K562 (cell line): ENCODE data around the gene LHPP. TPM values are rescaled to one million over a fixed set of nuclear protein-coding genes. Genes with fewer than 3 reads are reported as not detected.

Experiments used
- BMI1 ChIP-seq: fragments of 150-350 bp; IDR thresholded peaks from 2 replicates; pipeline ENCODE4 v1.6.1; 2014; ENCODE audit warnings: low read length
- CBFB ChIP-seq: sonication (generic); formaldehyde crosslinking; IDR thresholded peaks from 2 replicates; pipeline ENCODE4 v1.4.0; 2020; ENCODE audit warnings: mild to moderate bottlenecking, missing genetic modification reagents
- CCAR2 ChIP-seq: fragments of 200-400 bp; formaldehyde crosslinking; IDR thresholded peaks from 2 replicates; pipeline ENCODE4 v1.6.1; 2017; ENCODE audit warnings: mild to moderate bottlenecking, low read depth, low read length
- GABPB1 ChIP-seq: sonication (generic); formaldehyde crosslinking; IDR thresholded peaks from 2 replicates; pipeline ENCODE4 v1.8.0; 2022; ENCODE audit warnings: mild to moderate bottlenecking, missing genetic modification reagents
- MCM3 ChIP-seq: fragments of 450-650 bp; IDR thresholded peaks from 2 replicates; pipeline ENCODE4 v1.6.1; 2016
- MTA3 ChIP-seq: fragments of 450-650 bp; formaldehyde crosslinking; IDR thresholded peaks from 2 replicates; pipeline ENCODE4 v1.6.1; 2017; ENCODE audit warnings: mild to moderate bottlenecking, borderline replicate concordance
- NFIC ChIP-seq: fragments of 450-650 bp; IDR thresholded peaks from 2 replicates; pipeline ENCODE4 v1.6.1; 2017; ENCODE audit warnings: mild to moderate bottlenecking, inconsistent platforms
- POLR2AphosphoS2 ChIP-seq: IDR thresholded peaks from 2 replicates; pipeline ENCODE4 v1.6.1; 2012; ENCODE audit warnings: low read length, improper control_type of control experiment
- REST ChIP-seq, 2 experiments: fragments of 450-650 bp; formaldehyde crosslinking in 1 of 2; IDR thresholded peaks; 2 replicates each; pipeline versions ENCODE4 v1.4.0 to v1.6.1; 2014 to 2020; ENCODE audit warnings: mild to moderate bottlenecking in 2 of 2, borderline replicate concordance in 1 of 2, low read depth in 1 of 2
- SOX6 ChIP-seq: fragments of 450-650 bp; IDR thresholded peaks from 2 replicates; pipeline ENCODE4 v1.6.1; 2014; ENCODE audit warnings: mild to moderate bottlenecking
- TBL1XR1 ChIP-seq, 2 experiments: IDR thresholded peaks; 2 replicates each; pipeline ENCODE4 v1.6.1; 2012; ENCODE audit warnings: improper control_type of control experiment in 2 of 2, low read length in 2 of 2, mild to moderate bottlenecking in 1 of 2
- WHSC1 ChIP-seq: IDR thresholded peaks from one replicate; pipeline ENCODE4 v1.6.1; 2012; ENCODE audit warnings: low read length, control low read depth, inconsistent platforms
- YBX1 ChIP-seq: fragments of 450-650 bp; IDR thresholded peaks from 2 replicates; pipeline ENCODE4 v1.7.1; 2016; ENCODE audit warnings: mild to moderate bottlenecking
- ZNF280B ChIP-seq: fragments of 250-450 bp; sonication (Bioruptor Pico); IDR thresholded peaks from 2 replicates; pipeline ENCODE4 v1.5.1; 2021; ENCODE audit warnings: mild to moderate bottlenecking
- ZNF316 ChIP-seq: fragments of 450-650 bp; IDR thresholded peaks from 2 replicates; pipeline ENCODE4 v1.6.1; 2016
- ZNF589 ChIP-seq: fragments of 200-800 bp; sonication (Bioruptor generic); IDR thresholded peaks from 2 replicates; pipeline ENCODE4 v1.6.1; 2016; ENCODE audit warnings: low read depth, missing genetic modification characterization, missing compliant biosample characterization
- ZNF780A ChIP-seq: fragments of 250-450 bp; sonication (Bioruptor Pico); IDR thresholded peaks from 2 replicates; pipeline ENCODE4 v1.5.0; 2021; ENCODE audit warnings: mild to moderate bottlenecking
- polyA plus RNA-seq, 8 experiments: library from polyadenylated mRNA; depleted of rRNA in 4 of 8; stranded (reverse) in 5 of 8; unstranded in 3 of 8; fragments of >200 nt; fragmentation: Nextera tagmentation in 2 of 8; fragmentation: Illumina TruSeq in 1 of 8; extraction: Ambion mirVana in 2 of 8; extraction: Trizol in 1 of 8; gene quantifications; 2 replicates each; pipeline versions ENCODE4 v1.2.1 to v1.2.3, GENCODE V29; 2011 to 2014; ENCODE audit warnings: inconsistent platforms in 1 of 8, missing spikeins in 1 of 8
- total RNA-seq, 7 experiments: library from RNA; depleted of rRNA in 6 of 7; stranded (reverse); fragments of >200 nt in 6 of 7; fragmentation: Illumina TruSeq in 2 of 7; extraction: Trizol in 2 of 7; gene quantifications; 2 replicates each; pipeline versions ENCODE4 v1.2.1 to v1.2.3, GENCODE V29; 2011 to 2021; ENCODE audit warnings: low replicate concordance in 1 of 7
- TF ChIP-seq, protein P1 (sequence below): fragments of 250-450 bp; sonication (Bioruptor Pico); IDR thresholded peaks from 2 replicates; pipeline ENCODE4 v1.5.0; 2021; ENCODE audit warnings: mild to moderate bottlenecking, moderate library complexity

Gene LHPP
- total and polyA plus RNA-seq, 9 of the 15 experiments (the other 6 are each of a cell fraction or from before 2014, with no cell fraction given) = 0.34 to 7.4 (median 3.0) TPM

DNA sequence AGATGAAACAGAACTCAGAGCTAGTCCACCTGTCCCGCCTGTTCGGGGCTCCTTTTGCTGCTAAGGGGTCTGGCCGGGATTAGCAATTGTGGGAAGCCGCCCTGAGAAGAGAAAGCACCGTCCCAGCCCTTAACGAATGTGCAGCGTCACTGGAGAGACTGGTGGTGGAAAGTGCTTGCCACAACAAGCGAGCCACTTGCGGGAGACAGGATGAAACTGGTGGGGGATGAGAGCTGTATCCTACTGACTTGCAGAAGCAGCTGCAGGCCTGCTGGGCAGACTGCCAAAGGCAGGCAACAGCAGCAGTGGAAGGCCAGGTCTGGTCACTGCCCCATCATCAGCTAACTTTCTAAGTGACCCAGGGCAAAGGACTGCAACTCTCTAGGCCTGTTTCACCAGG, 187.1 kb downstream of the LHPP start (continued):
- 0 out of 2 replicates have a peak, but pooled peaks have one; percentile 33 for TF ChIP-seq SOX6
- TF ChIP-seq REST (IDR thresholded peaks at IDR 0.05; ENCODE audit: borderline replicate concordance) = peak; percentile 81
- TF ChIP-seq REST (CRISPR knock-in tag; IDR thresholded peaks at IDR 0.05; ENCODE audit: low read depth) = no peak
- no peak for TF ChIP-seq BMI1
- TF ChIP-seq ZNF280B (CRISPR knock-in tag) = no peak
- TF ChIP-seq, protein P1, sequence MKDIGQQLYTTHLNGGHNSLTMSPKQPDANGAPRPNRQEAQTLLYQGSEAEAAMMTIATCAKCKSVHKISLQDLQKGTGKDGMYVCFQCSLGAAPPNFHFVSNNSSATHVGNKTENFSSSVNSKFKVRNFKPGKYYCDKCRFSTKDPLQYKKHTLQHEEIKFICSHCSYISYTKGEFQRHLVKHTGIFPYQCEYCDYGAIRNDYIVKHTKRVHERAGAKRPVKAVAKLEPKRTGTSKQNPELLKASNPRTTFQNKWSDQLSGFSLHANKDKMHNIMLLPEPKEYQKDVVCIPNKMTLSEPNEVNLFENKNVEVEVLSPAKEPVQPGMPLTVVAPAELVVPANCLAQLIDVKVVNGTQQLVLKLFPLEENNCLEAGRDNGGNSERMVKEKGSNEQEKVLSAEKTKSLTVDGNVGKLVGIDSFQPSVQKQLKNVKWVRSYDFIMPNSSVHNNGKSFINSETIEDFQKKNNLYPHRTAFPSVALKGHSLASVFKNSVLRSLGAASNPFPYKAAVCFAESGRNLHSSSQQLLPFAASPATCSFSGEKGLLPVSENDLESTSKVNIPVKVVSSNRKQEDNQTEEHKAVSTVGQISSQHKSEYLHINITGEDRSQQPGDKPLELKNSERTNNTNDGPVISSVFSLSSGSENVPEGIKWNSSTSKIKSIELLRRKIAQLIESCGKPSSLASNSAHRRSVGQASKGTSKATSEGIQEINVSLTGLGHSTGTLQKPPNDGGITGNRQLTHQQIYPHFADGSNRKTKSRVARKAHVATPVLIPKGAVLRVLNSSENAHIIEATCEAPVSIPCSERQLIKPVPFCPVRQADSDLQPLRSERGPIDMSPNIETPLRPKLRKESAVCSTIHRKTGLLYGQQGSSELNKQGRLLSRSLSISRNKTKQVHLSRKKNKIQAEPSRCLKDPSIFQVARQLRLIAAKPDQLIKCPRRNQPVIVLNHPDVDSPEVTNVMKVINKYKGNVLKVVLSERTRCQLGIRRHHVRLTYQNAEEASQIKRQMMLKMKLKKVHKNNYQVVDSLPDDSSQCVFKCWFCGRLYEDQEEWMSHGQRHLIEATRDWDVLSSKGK (CRISPR knock-in tag) = no peak
- TF ChIP-seq NFIC = peak; percentile 97
- no peak for TF ChIP-seq ZNF780A
- no peak for TF ChIP-seq MCM3
- TF ChIP-seq TBL1XR1 (IDR thresholded peaks at IDR 0.05; ENCODE audit: low read length in 2 of 2) = no peak
- TF ChIP-seq GABPB1 (CRISPR knock-in tag) = no peak
- no peak for TF ChIP-seq YBX1
- TF ChIP-seq CCAR2 = no peak
- no peak for TF ChIP-seq POLR2AphosphoS2
- TF ChIP-seq ZNF316 = peak; percentile 86
- no peak for TF ChIP-seq WHSC1
- no peak for TF ChIP-seq MTA3
- TF ChIP-seq CBFB (CRISPR knock-in tag) = no peak
- no peak for TF ChIP-seq ZNF589 (CRISPR knock-in tag)
